K562 treated with DMSO at 1 percent for 12 hours (cell line): ENCODE data around the gene PARP15. TPM values are rescaled to one million over a fixed set of nuclear protein-coding genes. Genes with fewer than 3 reads are reported as not detected.

Source experiments
- total RNA-seq: library from RNA; unstranded; fragments of 300-600 nt; gene quantifications from 2 replicates; pipeline ENCODE4 v1.2.3, GENCODE V29; 2022; ENCODE audit not compliant: insufficient read depth

PARP15 gene
- 0.28 TPM in 1 of 2 replicates, not detected in the other for total RNA-seq

DNA sequence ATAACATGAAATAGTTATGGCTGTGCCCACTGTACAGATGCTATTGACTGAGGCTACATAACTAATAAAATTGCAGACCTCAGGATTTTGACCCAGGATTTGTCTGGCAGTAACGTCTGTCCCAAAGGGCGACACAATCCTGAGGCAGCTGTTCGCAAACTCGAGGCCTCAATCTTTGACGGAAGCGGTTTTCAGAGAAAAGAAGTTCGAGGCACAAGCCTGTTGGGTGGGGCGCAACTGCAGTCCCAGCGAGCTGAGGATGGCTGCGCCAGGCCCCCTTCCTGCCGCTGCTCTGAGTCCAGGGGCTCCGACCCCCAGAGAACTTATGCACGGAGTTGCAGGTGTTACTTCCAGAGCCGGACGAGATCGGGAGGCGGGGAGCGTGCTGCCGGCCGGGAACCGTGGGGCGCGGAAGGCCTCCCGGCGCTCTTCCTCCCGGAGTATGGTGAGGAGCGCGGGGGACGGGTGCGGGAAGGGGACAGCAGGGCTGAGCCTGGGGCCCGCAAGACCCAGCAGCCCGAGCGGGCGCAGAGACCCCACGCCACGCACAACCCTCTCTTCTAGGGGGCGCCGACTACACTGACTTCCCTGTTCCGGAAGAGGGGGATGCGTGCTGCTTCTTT, at the start of gene PARP15:
TSS of gene PARP15 (plus strand) at position 242 of the 623 bp plus-strand sequence. CDS start at position 260, 18 bp downstream.

GRCh38 chr3:122564155-122564912, 13.1 kb upstream of the PARP15 start, which contains the start of the genes DTX3L and PARP9:
Gene DTX3L, plus strand, starts transcription at chr3:122564338. Its CDS starts 89 bp downstream, at chr3:122564427.
Gene PARP9, minus strand, starts transcription at chr3:122564300. Its CDS starts 4,680 bp downstream, at chr3:122559620.

GRCh38 chr3:122680475-122681283, 103.2 kb downstream of the PARP15 start, which contains the start of gene PARP14:
Gene PARP14, plus strand, starts transcription at chr3:122680839. Its CDS starts 45 bp downstream, at chr3:122680884.

Other genes with a start within 250 kb of the PARP15 start
- 12.4 and 24.3 TPM in 2 replicates for gene MIX23, start 194.4 kb upstream of the PARP15 start, total RNA-seq
- 9.9 and 23.0 TPM in 2 replicates for gene FAM162A, start 193.5 kb upstream of the PARP15 start, total RNA-seq
- gene WDR5B, start 161.6 kb upstream of the PARP15 start, total RNA-seq = 0.96 and 3.2 TPM in 2 replicates
- 5.8 and 20.9 TPM in 2 replicates for gene KPNA1, start 62.7 kb upstream of the PARP15 start, total RNA-seq
- 4.0 and 7.8 TPM in 2 replicates for gene PARP9, start 13.3 kb upstream of the PARP15 start, total RNA-seq
- 2.3 and 11.3 TPM in 2 replicates for gene DTX3L, start 13.3 kb upstream of the PARP15 start, total RNA-seq
- gene PARP14, start 103.2 kb downstream of the PARP15 start, total RNA-seq = 5.9 and 23.7 TPM in 2 replicates
- 1.2 and 7.1 TPM in 2 replicates for gene HSPBAP1, start 216.2 kb downstream of the PARP15 start, total RNA-seq
- gene SLC49A4, start 217.4 kb downstream of the PARP15 start, total RNA-seq = 0.85 and 2.5 TPM in 2 replicates